HG03558 (cell line): ENCODE results near the gene FHDC1.

Experiments
- ATAC-seq: cut with Tn5 transposase; IDR thresholded peaks from one replicate; pipeline ENCODE4 v1.9.1; 2021; ENCODE audit warnings: moderate number of reproducible peaks; ENCODE audit not compliant: unreplicated experiment; ENCODE audit errors: extremely low read depth

The FHDC1 gene

GRCh38 chr4:153026591-153027346 is 90.6 kb downstream of the FHDC1 start:
- ATAC-seq, result no peak

- no peak for ATAC-seq
Observed at GRCh38 chr4:153027866-153028265, 91.7 kb downstream of the FHDC1 start.

DNA sequence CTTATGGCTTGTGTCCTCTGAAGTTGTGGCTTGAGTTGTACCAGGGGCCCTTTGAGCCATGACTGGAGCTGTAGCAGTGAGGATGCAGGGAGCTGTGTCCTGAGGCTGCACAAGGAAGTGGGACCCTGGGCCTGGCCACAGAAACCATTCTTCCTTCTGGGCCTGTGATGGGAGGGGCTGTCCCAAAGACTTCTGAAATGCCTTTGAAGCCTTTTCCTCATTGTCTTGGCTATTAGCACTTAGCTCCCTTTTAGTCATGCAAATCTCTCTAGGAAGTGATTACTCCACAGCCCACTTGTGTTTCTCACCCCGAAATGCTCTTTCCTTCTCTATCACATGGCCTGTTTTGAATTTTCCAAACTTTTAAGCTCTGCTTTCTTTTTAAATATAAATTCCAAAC is 92.4 kb downstream of the FHDC1 start:
- ATAC-seq, result no peak
